ENCODE results near the gene ZSCAN5A. TPM values are rescaled to one million over a fixed set of nuclear protein-coding genes. Genes with fewer than 3 reads are reported as not detected.

The ZSCAN5A gene
- total RNA-seq = 10 to 100 TPM; 10.2 to 13.8 TPM
- polyA plus RNA-seq = 1 to 10 TPM; 1.7 to 7.8 TPM
- long read RNA-seq, donor 1, partial matches to known transcripts = 0 of 17 reads
- long read RNA-seq, donor 1, other reads (novel, unspliced or antisense) = 17 of 17 reads
- long read RNA-seq, donor 2, partial matches to known transcripts = 0 of 6 reads
- long read RNA-seq, donor 2, other reads (novel, unspliced or antisense) = 5 of 6 reads

DNA sequence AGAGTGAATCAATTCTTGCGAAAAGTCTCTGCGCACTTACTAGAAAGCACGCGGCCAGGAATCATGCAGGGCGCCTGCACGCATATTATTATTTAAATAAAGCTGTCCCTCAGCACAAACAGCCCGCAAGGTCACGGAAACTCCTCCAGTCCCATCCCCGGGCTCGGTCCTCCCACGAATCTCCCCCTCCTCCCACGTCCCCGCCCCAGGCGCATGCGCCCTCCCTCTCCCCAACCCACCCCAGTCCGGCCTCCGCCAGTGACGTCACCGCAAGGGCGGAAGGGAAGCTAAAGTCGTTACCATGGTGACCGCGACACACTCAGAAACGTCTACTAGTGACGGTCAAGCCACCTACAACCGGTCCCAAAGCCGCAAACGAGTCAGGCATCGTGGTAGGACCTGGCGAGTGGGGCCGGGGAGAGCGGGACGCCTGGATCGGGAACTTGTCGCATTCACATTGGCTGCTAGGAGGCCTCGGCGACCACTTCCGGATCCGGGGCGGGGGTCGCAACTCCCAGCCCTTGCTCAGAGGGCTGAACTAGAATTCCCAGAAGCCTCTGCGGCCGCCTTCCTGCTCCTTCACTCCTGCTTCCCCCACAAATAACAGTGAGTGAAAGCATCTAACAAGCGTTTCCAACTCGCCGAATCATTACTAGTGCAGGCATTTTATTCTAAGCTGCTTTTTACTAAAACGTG is at the start of gene ZSCAN5A:
TSS of gene ZSCAN5A (minus strand) at position 459 of the 696 bp plus-strand sequence. CDS start 89,793 bp downstream, outside the sequence.
- peak; percentile 96 for ATAC-seq (ENCODE audit: low FRiP score)
- Histone ChIP-seq H3K27ac (ENCODE audit: low read depth in 1 of 2, low read length in 2 of 2) (peak within 1 kb of the TSS in 1 of 2 donors; percentile 98), H3K4me1 (ENCODE audit: control insufficient read depth in 1 of 2, insufficient read depth in 2 of 2, low read length in 2 of 2) (no peaks in the 10 kb centered on the region), H3K9me3 (ENCODE audit: control insufficient read depth, low read length) (no peaks in the 10 kb centered on the region), H3K4me3 (ENCODE audit: low read length in 2 of 2) (peak within 1 kb of the TSS; percentile 64 to 67), H3K27me3 (ENCODE audit: control insufficient read depth in 1 of 2, insufficient read depth in 2 of 2, low read length in 1 of 2) (no peaks in the 10 kb centered on the region), H3K36me3 (ENCODE audit: control insufficient read depth in 1 of 2, insufficient read depth in 2 of 2, low read length in 1 of 2) (peaks cover 3 to 4% of the 10 kb centered on the region in 2 donors)
- DNase-seq = peak; percentile 99
- 0 to 1% methylated on average over 46 to 47 of the region's 47 CpGs for WGBS, 2 donors
- intact Hi-C loops (cut with DNase I) = loop anchor here in 1 of 2 donors (5.0 to 10.0 kb wide), 3 partner anchors 53 to 210 kb away; partner anchors contain the start of gene ZNF444

GRCh38 chr19:56360841-56361240 is 46.2 kb upstream of the ZSCAN5A start:
- no peak for ATAC-seq (ENCODE audit: low FRiP score)
- Histone ChIP-seq H3K9me3 (ENCODE audit: control insufficient read depth, low read length) (peaks cover 2% of the 10 kb centered on the region), H3K4me1 (ENCODE audit: control insufficient read depth in 1 of 2, insufficient read depth in 2 of 2, low read length in 2 of 2) (no peaks in the 10 kb centered on the region), H3K27me3 (ENCODE audit: control insufficient read depth in 1 of 2, insufficient read depth in 2 of 2, low read length in 1 of 2) (no peaks in the 10 kb centered on the region), H3K4me3 (ENCODE audit: low read length in 2 of 2) (no peak overlapping the region), H3K36me3 (ENCODE audit: control insufficient read depth in 1 of 2, insufficient read depth in 2 of 2, low read length in 1 of 2) (no peaks in the 10 kb centered on the region), H3K27ac (ENCODE audit: low read depth in 1 of 2, low read length in 2 of 2) (no peak overlapping the region)
- DNase-seq = no peak
- intact Hi-C loops (cut with DNase I) = no loop called here
- 95 to 100% methylated on average over 2 of the region's 2 CpGs for WGBS, 2 donors

DNA sequence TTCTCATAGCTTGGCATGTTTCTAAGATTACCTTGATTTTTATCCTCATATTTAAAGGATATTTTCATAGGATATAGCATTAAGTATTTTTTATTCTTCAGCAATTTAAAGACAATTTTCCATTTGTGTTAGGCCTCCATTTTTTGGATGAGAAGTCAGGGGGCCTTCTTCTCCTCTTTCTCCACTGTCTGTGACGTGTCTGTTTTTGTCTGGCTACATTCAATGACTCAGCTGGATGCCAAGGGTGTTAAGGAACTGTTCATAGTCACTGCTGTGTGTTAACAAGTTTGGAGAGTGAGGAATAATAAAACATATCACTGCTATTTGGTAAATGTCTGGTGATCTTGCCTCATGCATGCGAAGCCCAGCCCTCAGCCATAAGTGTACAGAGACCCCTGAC is 42.3 kb upstream of the ZSCAN5A start:
- no peak for DNase-seq
- H3K4me3 ChIP-seq (ENCODE audit: low read length in 2 of 2) = no peak overlapping the region
- peaks cover 2% of the 10 kb centered on the region for H3K9me3 ChIP-seq (ENCODE audit: control insufficient read depth, low read length)
- ATAC-seq (ENCODE audit: low FRiP score) = no peak
- H3K27me3 ChIP-seq (ENCODE audit: control insufficient read depth in 1 of 2, insufficient read depth in 2 of 2, low read length in 1 of 2) = no peaks in the 10 kb centered on the region
- WGBS, 2 donors = 72 to 89% methylated on average over 2 of the region's 2 CpGs
- H3K27ac ChIP-seq (ENCODE audit: low read depth in 1 of 2, low read length in 2 of 2) = no peak overlapping the region
- intact Hi-C loops (cut with DNase I) = no loop called here
- H3K36me3 ChIP-seq (ENCODE audit: control insufficient read depth in 1 of 2, insufficient read depth in 2 of 2, low read length in 1 of 2) = no peaks in the 10 kb centered on the region
- H3K4me1 ChIP-seq (ENCODE audit: control insufficient read depth in 1 of 2, insufficient read depth in 2 of 2, low read length in 2 of 2) = no peaks in the 10 kb centered on the region

DNA sequence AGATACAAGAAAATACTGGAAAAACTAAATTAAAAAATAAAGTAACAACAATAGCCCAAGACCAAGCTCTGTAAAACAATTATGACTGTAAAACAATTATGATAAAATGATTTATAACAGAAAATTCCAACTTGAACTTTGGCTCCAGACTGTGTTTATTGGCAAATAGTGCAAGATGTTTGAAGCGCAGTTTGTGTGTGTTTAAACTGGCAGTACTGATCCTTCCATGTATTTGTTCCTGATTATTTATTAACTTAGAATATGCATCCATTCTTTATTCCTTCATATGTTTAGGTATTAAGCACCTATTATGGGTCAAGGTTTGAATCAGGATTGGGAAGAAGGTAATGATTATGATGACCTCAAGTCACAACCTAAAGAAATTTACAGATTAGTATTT is 40.9 kb upstream of the ZSCAN5A start:
- no peaks in the 10 kb centered on the region for H3K27me3 ChIP-seq (ENCODE audit: control insufficient read depth in 1 of 2, insufficient read depth in 2 of 2, low read length in 1 of 2)
- no peak overlapping the region for H3K27ac ChIP-seq (ENCODE audit: low read depth in 1 of 2, low read length in 2 of 2)
- no peaks in the 10 kb centered on the region for H3K4me1 ChIP-seq (ENCODE audit: control insufficient read depth in 1 of 2, insufficient read depth in 2 of 2, low read length in 2 of 2)
- intact Hi-C loops (cut with DNase I) = no loop called here
- no peaks in the 10 kb centered on the region for H3K36me3 ChIP-seq (ENCODE audit: control insufficient read depth in 1 of 2, insufficient read depth in 2 of 2, low read length in 1 of 2)
- no peak overlapping the region for H3K4me3 ChIP-seq (ENCODE audit: low read length in 2 of 2)
- peaks cover 2% of the 10 kb centered on the region for H3K9me3 ChIP-seq (ENCODE audit: control insufficient read depth, low read length)
- no peak for ATAC-seq (ENCODE audit: low FRiP score)
- no peak for DNase-seq
- 76 to 78% methylated on average over 1 of the region's 1 CpG for whole genome bisulfite sequencing, 2 donors

DNA sequence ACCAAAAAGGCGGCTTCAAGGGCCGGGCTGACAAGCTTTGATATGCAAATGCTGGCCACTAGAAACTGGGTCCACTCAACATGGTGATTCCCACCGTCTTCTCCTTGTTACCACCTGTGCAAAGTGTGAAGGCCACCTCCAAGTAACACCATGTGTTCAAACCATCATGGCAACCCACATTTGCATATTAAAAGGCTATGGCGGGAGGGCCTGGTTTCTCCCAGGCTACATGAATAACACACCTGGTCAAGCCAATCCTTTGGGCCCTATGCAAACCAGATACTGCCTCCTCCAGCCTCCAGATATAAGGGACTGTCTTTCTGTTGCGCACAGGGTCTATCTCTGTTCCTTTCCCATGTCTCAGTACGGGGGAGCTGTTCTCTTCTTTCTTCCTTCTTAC is 36.6 kb upstream of the ZSCAN5A start:
- DNase-seq = no peak
- no peaks in the 10 kb centered on the region for H3K36me3 ChIP-seq (ENCODE audit: control insufficient read depth in 1 of 2, insufficient read depth in 2 of 2, low read length in 1 of 2)
- H3K9me3 ChIP-seq (ENCODE audit: control insufficient read depth, low read length) = peaks cover 2% of the 10 kb centered on the region
- H3K27me3 ChIP-seq (ENCODE audit: control insufficient read depth in 1 of 2, insufficient read depth in 2 of 2, low read length in 1 of 2) = no peaks in the 10 kb centered on the region
- no peaks in the 10 kb centered on the region for H3K4me1 ChIP-seq (ENCODE audit: control insufficient read depth in 1 of 2, insufficient read depth in 2 of 2, low read length in 2 of 2)
- H3K4me3 ChIP-seq (ENCODE audit: low read length in 2 of 2) = no peak overlapping the region
- ATAC-seq (ENCODE audit: low FRiP score) = no peak
- intact Hi-C loops (cut with DNase I) = loop anchor here in 1 of 2 donors (5.0 kb wide), 1 partner anchor 274 kb away; no protein-coding TSS in a partner anchor
- 79% methylated on average over 6 of the region's 6 CpGs for WGBS, 2 donors
- no peak overlapping the region for H3K27ac ChIP-seq (ENCODE audit: low read depth in 1 of 2, low read length in 2 of 2)

GRCh38 chr19:56350416-56351045 is 35.9 kb upstream of the ZSCAN5A start:
- 21 to 22% methylated on average over 8 of the region's 8 CpGs for whole genome bisulfite sequencing, 2 donors
- Histone ChIP-seq H3K36me3 (ENCODE audit: control insufficient read depth in 1 of 2, insufficient read depth in 2 of 2, low read length in 1 of 2) (no peaks in the 10 kb centered on the region), H3K4me1 (ENCODE audit: control insufficient read depth in 1 of 2, insufficient read depth in 2 of 2, low read length in 2 of 2) (no peaks in the 10 kb centered on the region), H3K9me3 (ENCODE audit: control insufficient read depth, low read length) (peaks cover 3% of the 10 kb centered on the region), H3K4me3 (ENCODE audit: low read length in 2 of 2) (no peak overlapping the region), H3K27me3 (ENCODE audit: control insufficient read depth in 1 of 2, insufficient read depth in 2 of 2, low read length in 1 of 2) (no peaks in the 10 kb centered on the region), H3K27ac (ENCODE audit: low read depth in 1 of 2, low read length in 2 of 2) (no peak overlapping the region)
- intact Hi-C loops (cut with DNase I) = loop anchor here in 1 of 2 donors (5.0 kb wide), 1 partner anchor 273 kb away; no protein-coding TSS in a partner anchor
- DNase-seq (peak in 1 of 2 donors; percentile 47), ATAC-seq (ENCODE audit: low FRiP score) (no peak)

- Histone ChIP-seq H3K27ac (ENCODE audit: low read depth in 1 of 2, low read length in 2 of 2) (no peak overlapping the region), H3K4me1 (ENCODE audit: control insufficient read depth in 1 of 2, insufficient read depth in 2 of 2, low read length in 2 of 2) (no peaks in the 10 kb centered on the region), H3K27me3 (ENCODE audit: control insufficient read depth in 1 of 2, insufficient read depth in 2 of 2, low read length in 1 of 2) (no peaks in the 10 kb centered on the region), H3K36me3 (ENCODE audit: control insufficient read depth in 1 of 2, insufficient read depth in 2 of 2, low read length in 1 of 2) (no peaks in the 10 kb centered on the region), H3K9me3 (ENCODE audit: control insufficient read depth, low read length) (peaks cover 3% of the 10 kb centered on the region), H3K4me3 (ENCODE audit: low read length in 2 of 2) (no peak overlapping the region)
- DNase-seq (no peak), ATAC-seq (ENCODE audit: low FRiP score) (no peak)
- 68 to 69% methylated on average over 5 of the region's 5 CpGs for WGBS, 2 donors
- intact Hi-C loops (cut with DNase I) = no loop called here
Observed at GRCh38 chr19:56348289-56348877, 33.7 kb upstream of the ZSCAN5A start.

- DNase-seq = no peak
- Histone ChIP-seq H3K36me3 (ENCODE audit: control insufficient read depth in 1 of 2, insufficient read depth in 2 of 2, low read length in 1 of 2) (no peaks in the 10 kb centered on the region), H3K4me1 (ENCODE audit: control insufficient read depth in 1 of 2, insufficient read depth in 2 of 2, low read length in 2 of 2) (no peaks in the 10 kb centered on the region), H3K27ac (ENCODE audit: low read depth in 1 of 2, low read length in 2 of 2) (no peak overlapping the region), H3K9me3 (ENCODE audit: control insufficient read depth, low read length) (peaks cover 3% of the 10 kb centered on the region), H3K4me3 (ENCODE audit: low read length in 2 of 2) (no peak overlapping the region), H3K27me3 (ENCODE audit: control insufficient read depth in 1 of 2, insufficient read depth in 2 of 2, low read length in 1 of 2) (no peaks in the 10 kb centered on the region)
- ATAC-seq (ENCODE audit: low FRiP score) = no peak
- 82 to 90% methylated on average over 7 of the region's 7 CpGs for WGBS, 2 donors
- intact Hi-C loops (cut with DNase I) = no loop called here
Observed at GRCh38 chr19:56347163-56347778, 32.6 kb upstream of the ZSCAN5A start.

Data from aorta (tissue), 5 donors.